Gastrocnemius medialis (tissue), 4 donors: ENCODE data around the gene MIGA1. TPM values are rescaled to one million over a fixed set of nuclear protein-coding genes. Genes with fewer than 3 reads are reported as not detected.
A peak's percentile ranks its signal among the peaks of the same experiment; 100 is the strongest.

Source experiments
- ATAC-seq, 2 donors: fragments of 150-250 bp; one replicate each; pipeline ENCODE4 v1.9.1; 2016
- DNase-seq, 2 donors: peaks; one replicate each; pipeline ENCODE4 v3.0.0-alpha.2; 2019
- H3K27ac ChIP-seq, 4 donors: fragments of 200-600 bp; sonication (generic); 1 replicate in 1 of 4; 2 replicates in 3 of 4; pipeline ENCODE4 v1.5.1; 2016 to 2018; ENCODE audit warnings: mild to moderate bottlenecking in 2 of 4, moderate library complexity in 1 of 4
- H3K27me3 ChIP-seq, 3 donors: fragments of 200-600 bp; sonication (generic) in 2 of 3; 1 replicate in 1 of 3; 2 replicates in 2 of 3; pipeline versions ENCODE4 v1.5.1 to v1.6.0; 2016 to 2019; ENCODE audit warnings: mild to moderate bottlenecking in 1 of 3, moderate library complexity in 1 of 3
- H3K36me3 ChIP-seq, 2 donors: fragments of 200-600 bp; sonication (generic) in 1 of 2; one replicate each; pipeline ENCODE4 v1.5.1; 2017 to 2018
- H3K4me1 ChIP-seq, 2 donors: fragments of 200-600 bp; sonication (generic) in 1 of 2; one replicate each; pipeline ENCODE4 v1.5.1; 2016 to 2017; ENCODE audit warnings: mild to moderate bottlenecking in 2 of 2
- H3K4me3 ChIP-seq, 4 donors: fragments of 200-600 bp; sonication (generic) in 3 of 4; 1 replicate in 1 of 4; 2 replicates in 3 of 4; pipeline ENCODE4 v1.5.1; 2016 to 2019; ENCODE audit warnings: mild to moderate bottlenecking in 2 of 4
- H3K9me3 ChIP-seq, 3 donors: fragments of 200-600 bp; sonication (generic) in 2 of 3; 1 replicate in 1 of 3; 2 replicates in 2 of 3; pipeline ENCODE4 v1.5.1; 2016 to 2019
- POLR2A ChIP-seq, 2 donors: fragments of 450-650 bp; IDR thresholded peaks; one replicate each; pipeline ENCODE4 v1.6.1; 2017; ENCODE audit warnings: antibody characterized with exemption in 2 of 2, mild to moderate bottlenecking in 2 of 2, moderate library complexity in 2 of 2
- in situ Hi-C, 4 donors: fragments of 200-750 bp; cut with MboI; loops; one replicate each; pipeline versions ENCODE4 v1.15.0 to v1.8.0; 2017; ENCODE audit warnings: low sequenced_read_pairs in 4 of 4
- intact Hi-C: fragments of 100-400 bp; cut with DNase I; formaldehyde crosslinking; loops from one replicate; pipeline ENCODE4 v1.15.1; 2023; ENCODE audit warnings: low total_unique reads
- total RNA-seq, 4 donors: library from RNA; depleted of rRNA; stranded (reverse); fragments of >200 nt; gene quantifications; one replicate each; pipeline versions ENCODE4 v1.1.0 to v1.2.3, GENCODE V29; 2016
- TF ChIP-seq, protein P1 (sequence below), 5 experiments: fragments of 450-650 bp in 3 of 5; fragments of 200-600 bp in 2 of 5; sonication (generic) in 2 of 5; IDR thresholded peaks in 4 of 5; conservative IDR thresholded peaks in 1 of 5; 1 replicate in 4 of 5; 2 replicates in 1 of 5; pipeline ENCODE4 v1.5.1; 2016 to 2019; ENCODE audit warnings: antibody characterized with exemption in 5 of 5, mild to moderate bottlenecking in 3 of 5, moderate library complexity in 3 of 5

Gene MIGA1
- total RNA-seq, 4 donors from 2014 or later, result 15.0 to 21.7 (median 19.2) TPM

DNA sequence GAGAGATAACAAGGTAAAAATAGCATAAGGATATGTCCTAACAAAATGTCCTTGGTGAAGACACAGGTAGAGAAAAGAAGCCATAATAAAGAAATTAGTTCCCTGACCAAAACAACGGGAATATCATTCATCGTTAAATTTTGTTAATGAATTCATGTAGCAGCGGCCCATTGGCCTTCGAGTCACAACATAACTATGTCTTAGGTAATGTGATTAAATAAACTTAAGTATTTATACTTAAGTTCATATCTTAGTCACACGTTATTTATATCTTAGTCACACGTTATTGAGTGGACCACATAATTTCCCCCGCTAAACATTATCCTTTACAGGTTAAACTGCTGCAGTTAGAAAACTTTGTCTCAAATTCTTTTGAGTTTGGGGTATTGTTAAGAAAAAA is 110.2 kb downstream of the MIGA1 start:
- intact Hi-C loops, result loop anchor here (1.0 kb wide), 1 partner anchor 56 kb away; no protein-coding TSS in a partner anchor
- in situ Hi-C loops, result loop anchor here in 3 of 4 donors (5.0 to 10.0 kb wide), 2 partner anchors 55 to 57 kb away; no protein-coding TSS in a partner anchor
- H3K9me3 ChIP-seq, result no peaks in the 10 kb centered on the region
- TF ChIP-seq, protein P1, sequence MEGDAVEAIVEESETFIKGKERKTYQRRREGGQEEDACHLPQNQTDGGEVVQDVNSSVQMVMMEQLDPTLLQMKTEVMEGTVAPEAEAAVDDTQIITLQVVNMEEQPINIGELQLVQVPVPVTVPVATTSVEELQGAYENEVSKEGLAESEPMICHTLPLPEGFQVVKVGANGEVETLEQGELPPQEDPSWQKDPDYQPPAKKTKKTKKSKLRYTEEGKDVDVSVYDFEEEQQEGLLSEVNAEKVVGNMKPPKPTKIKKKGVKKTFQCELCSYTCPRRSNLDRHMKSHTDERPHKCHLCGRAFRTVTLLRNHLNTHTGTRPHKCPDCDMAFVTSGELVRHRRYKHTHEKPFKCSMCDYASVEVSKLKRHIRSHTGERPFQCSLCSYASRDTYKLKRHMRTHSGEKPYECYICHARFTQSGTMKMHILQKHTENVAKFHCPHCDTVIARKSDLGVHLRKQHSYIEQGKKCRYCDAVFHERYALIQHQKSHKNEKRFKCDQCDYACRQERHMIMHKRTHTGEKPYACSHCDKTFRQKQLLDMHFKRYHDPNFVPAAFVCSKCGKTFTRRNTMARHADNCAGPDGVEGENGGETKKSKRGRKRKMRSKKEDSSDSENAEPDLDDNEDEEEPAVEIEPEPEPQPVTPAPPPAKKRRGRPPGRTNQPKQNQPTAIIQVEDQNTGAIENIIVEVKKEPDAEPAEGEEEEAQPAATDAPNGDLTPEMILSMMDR (IDR thresholded peaks at IDR 0.05 in 4 of 5, conservative IDR thresholded peaks at IDR 0.05 in 1 of 5), result no peak
- peak; percentile 48 to 87 for TF ChIP-seq POLR2A (IDR thresholded peaks at IDR 0.05)
- H3K4me3 ChIP-seq, result peak overlapping the region; percentile 89 to 94 (median 93)
- peak; percentile 23 to 41 for DNase-seq
- peak overlapping the region; percentile 97 to 99 (median 99) for H3K27ac ChIP-seq
- peak; percentile 58 to 65 for ATAC-seq
- H3K4me1 ChIP-seq, result peaks cover 16 to 40% of the 10 kb centered on the region in 2 donors
- H3K27me3 ChIP-seq, result no peaks in the 10 kb centered on the region
- H3K36me3 ChIP-seq, result peaks cover 0 to 28% of the 10 kb centered on the region in 2 donors

DNA sequence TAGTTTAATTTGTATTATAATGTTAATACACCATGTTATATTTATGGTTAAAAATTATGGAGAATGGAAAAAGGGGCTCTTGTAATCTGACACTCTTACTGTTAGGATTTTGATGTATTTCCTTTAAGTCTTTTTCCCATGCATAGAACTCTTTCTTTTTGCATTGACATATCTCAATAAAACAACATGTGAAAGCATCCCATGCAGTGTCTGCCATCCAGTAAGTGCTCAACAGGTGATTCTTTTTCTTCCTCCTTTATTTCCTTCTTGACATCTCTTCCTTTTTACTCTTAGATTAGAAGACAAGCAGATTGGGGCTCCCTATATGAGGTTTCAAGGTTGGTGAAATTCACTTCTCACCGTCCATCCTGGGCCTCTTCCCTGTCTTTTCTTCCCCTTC is 111.8 kb downstream of the MIGA1 start:
- DNase-seq (no peak), ATAC-seq (no peak)
- Histone ChIP-seq H3K4me3 (peak overlapping the region; percentile 89 to 94 (median 93)), H3K36me3 (peaks cover 0 to 36% of the 10 kb centered on the region in 2 donors), H3K9me3 (no peaks in the 10 kb centered on the region), H3K4me1 (peaks cover 24 to 32% of the 10 kb centered on the region in 2 donors), H3K27me3 (no peaks in the 10 kb centered on the region), H3K27ac (peak overlapping the region; percentile 97 to 99 (median 99))
- intact Hi-C loops, result no loop called here
- TF ChIP-seq, protein P1 (IDR thresholded peaks at IDR 0.05 in 4 of 5, conservative IDR thresholded peaks at IDR 0.05 in 1 of 5), result no peak
- TF ChIP-seq POLR2A (IDR thresholded peaks at IDR 0.05), result no peak
- in situ Hi-C loops, result loop anchor here in 1 of 4 donors (5.0 kb wide), 1 partner anchor 59 kb away; no protein-coding TSS in a partner anchor

DNA sequence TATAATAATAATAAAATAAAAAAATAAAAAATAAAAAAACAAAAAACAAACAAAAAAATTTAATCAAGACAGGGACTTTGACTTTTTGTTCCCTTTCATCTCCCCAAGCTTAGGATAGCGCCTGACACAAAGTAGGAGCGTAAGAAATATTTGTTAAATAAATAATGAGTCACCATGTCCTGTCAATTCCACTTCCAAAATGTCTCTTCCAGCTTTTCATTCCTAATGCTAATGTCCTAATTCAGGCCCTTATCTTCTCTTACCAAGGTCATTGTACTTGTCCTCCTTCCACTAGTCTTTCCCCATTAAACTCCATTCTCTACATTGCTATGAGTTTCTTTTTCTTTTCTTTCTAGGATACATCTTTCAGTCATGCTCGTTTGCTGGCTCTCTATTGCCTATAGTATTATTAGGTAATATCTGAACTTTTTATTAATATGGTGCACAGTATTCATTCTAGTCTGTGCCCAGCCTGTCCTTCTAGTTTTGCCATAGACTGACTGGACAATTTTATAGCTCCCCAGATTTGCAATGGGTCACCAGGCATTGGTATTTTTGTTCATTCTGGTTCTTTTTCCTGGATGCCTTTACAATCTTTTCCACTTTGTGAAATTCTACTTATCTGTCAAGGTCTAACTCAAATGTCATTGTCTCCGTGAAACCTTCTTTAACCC is 120.3 kb downstream of the MIGA1 start:
- H3K27me3 ChIP-seq, result no peaks in the 10 kb centered on the region
- peaks cover 0 to 11% of the 10 kb centered on the region in 2 donors for H3K36me3 ChIP-seq
- peak; percentile 57 to 67 for ATAC-seq
- in situ Hi-C loops, result loop anchor here in 1 of 4 donors (5.0 kb wide), 1 partner anchor 77 kb away; no protein-coding TSS in a partner anchor
- peak overlapping the region; percentile 74 to 86 (median 80) for H3K27ac ChIP-seq
- H3K4me3 ChIP-seq, result peak overlapping the region in 3 of 4 donors; percentile 0 to 24 (median 21)
- peaks cover 39 to 61% of the 10 kb centered on the region in 2 donors for H3K4me1 ChIP-seq
- intact Hi-C loops, result loop anchor here (1.0 to 10.0 kb wide), 5 partner anchors 74 to 217 kb away; partner anchors contain the start of genes FUBP1, GIPC2, USP33 and ZZZ3
- TF ChIP-seq POLR2A (IDR thresholded peaks at IDR 0.05), result peak in 1 of 2 donors; percentile 11
- TF ChIP-seq, protein P1 (IDR thresholded peaks at IDR 0.05 in 4 of 5, conservative IDR thresholded peaks at IDR 0.05 in 1 of 5), result no peak
- DNase-seq, result no peak
- no peaks in the 10 kb centered on the region for H3K9me3 ChIP-seq

DNA sequence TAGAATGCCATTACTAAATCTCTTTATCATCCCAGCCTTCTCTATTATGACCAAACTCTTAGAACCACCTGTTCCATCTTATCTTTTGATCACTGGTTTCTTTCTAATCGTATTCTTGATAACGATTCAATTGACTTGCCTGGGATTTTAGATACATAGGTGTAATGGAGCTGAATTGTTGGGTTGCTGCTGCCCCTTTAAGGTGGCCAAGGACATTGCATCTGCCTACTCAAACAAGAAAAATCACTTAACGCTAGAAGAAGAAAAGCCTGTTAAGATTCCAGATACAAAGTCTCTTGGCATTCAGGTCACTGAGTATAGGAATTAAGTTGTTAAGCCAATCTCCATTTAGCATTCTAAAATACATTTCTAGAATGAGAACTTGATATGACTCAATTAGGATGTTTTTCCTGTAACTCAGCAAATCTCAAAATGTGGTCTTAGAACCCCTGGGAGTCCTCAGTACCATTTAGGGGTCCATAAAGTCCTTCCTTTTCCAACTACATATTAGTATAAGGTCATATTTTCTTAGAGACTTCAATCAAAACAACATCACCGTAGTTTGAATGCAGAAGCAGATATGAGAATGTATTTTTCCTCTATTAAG is 121.3 kb downstream of the MIGA1 start:
- peak; percentile 55 to 59 for ATAC-seq
- TF ChIP-seq POLR2A (IDR thresholded peaks at IDR 0.05), result no peak
- TF ChIP-seq, protein P1 (IDR thresholded peaks at IDR 0.05 in 4 of 5, conservative IDR thresholded peaks at IDR 0.05 in 1 of 5), result peak; percentile 44 to 67 (median 58)
- H3K36me3 ChIP-seq, result peaks cover 0 to 3% of the 10 kb centered on the region in 2 donors
- no peaks in the 10 kb centered on the region for H3K9me3 ChIP-seq
- H3K27me3 ChIP-seq, result no peaks in the 10 kb centered on the region
- in situ Hi-C loops (loop anchor here in 1 of 4 donors (5.0 kb wide), 1 partner anchor 78 kb away; no protein-coding TSS in a partner anchor), intact Hi-C loops (loop anchor here (1.0 to 10.0 kb wide), 5 partner anchors 75 to 218 kb away; partner anchors contain the start of genes FUBP1, GIPC2, USP33 and ZZZ3)
- peak overlapping the region in 3 of 4 donors; percentile 0 to 24 (median 21) for H3K4me3 ChIP-seq
- H3K4me1 ChIP-seq, result peaks cover 39 to 53% of the 10 kb centered on the region in 2 donors
- H3K27ac ChIP-seq, result peak overlapping the region; percentile 74 to 86 (median 80)
- no peak for DNase-seq
